Upper lobe of left lung (tissue), 4 donors: ENCODE results near the gene RSPH10B.
"Not testable (repeated sequence)": the region's sequence is repeated elsewhere in the genome, so short reads cannot be mapped to it uniquely, and the experiment has no call there.

Source experiments
- CTCF ChIP-seq, 6 experiments: fragments of 450-650 bp in 4 of 6; fragments of 200-600 bp in 2 of 6; sonication (generic) in 2 of 6; IDR thresholded peaks; one replicate each; pipeline ENCODE4 v1.5.1; 2016 to 2019; ENCODE audit warnings: antibody characterized with exemption in 6 of 6
- POLR2A ChIP-seq, 4 donors: fragments of 450-650 bp; IDR thresholded peaks; one replicate each; pipeline ENCODE4 v1.5.1; 2016 to 2017; ENCODE audit warnings: antibody characterized with exemption in 4 of 4, mild to moderate bottlenecking in 2 of 4

DNA sequence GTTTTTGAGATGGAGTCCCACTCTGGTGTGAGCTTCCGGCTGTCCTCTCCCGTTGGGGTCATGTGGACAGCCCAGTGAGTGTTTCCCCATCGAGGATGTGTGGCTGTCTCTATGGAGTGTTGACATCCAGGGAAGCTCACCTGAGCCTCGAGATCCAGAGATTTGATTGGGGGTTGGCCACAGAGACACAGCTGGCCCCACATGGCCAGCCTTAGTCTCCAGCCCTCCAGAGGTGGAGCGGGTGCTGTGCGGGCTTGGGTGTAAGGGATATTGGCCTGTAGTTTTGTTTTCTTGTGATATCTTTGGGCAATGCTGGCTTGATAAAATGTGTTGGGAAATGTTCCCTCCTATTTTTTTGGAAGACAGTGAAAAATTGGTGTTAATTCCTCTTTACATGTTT lies 54.0 kb downstream of the RSPH10B start:
- TF ChIP-seq CTCF, POLR2A (IDR thresholded peaks at IDR 0.05): not testable (repeated sequence)
